ENCODE results near the gene ABCA8. TPM values are rescaled to one million over a fixed set of nuclear protein-coding genes. Genes with fewer than 3 reads are reported as not detected.
"Not testable (repeated sequence)": the region's sequence is repeated elsewhere in the genome, so short reads cannot be mapped to it uniquely, and the experiment has no call there.

Gene ABCA8
- total RNA-seq, 2 donors from 2014 or later = 6.8 to 9.7 TPM

DNA sequence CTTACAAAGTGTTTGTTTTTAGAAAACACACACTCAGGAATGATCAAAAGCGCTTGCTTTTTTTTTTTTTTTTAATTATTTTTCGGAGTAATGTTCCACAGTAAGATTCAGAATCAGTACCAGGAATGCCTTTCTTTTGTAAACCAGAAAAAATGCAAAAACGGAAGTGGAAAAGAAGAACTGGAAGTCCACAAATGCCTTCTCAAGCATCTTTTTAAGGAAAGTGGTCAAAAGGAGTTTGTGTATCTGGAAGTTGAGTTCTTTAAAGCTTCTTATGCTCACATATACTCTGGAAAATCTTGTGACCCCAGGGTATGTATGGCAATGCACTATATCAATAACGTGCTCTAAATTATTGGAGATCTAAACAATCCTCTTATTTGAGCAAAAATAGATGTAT lies 126.0 kb downstream of the ABCA8 start:
- Histone ChIP-seq H3K27ac (no peak overlapping the region), H3K9me3 (no peaks in the 10 kb centered on the region), H3K27me3 (no peaks in the 10 kb centered on the region), H3K4me1 (no peaks in the 10 kb centered on the region), H3K4me3 (no peak overlapping the region), H3K36me3 (no peaks in the 10 kb centered on the region), H3K9ac (ENCODE audit: low read depth in 2 of 2, low read length in 2 of 2) (no peak overlapping the region)
- no peak for DNase-seq
- intact Hi-C loops (cut with DNase I) = no loop called here
- TF ChIP-seq, protein P1, sequence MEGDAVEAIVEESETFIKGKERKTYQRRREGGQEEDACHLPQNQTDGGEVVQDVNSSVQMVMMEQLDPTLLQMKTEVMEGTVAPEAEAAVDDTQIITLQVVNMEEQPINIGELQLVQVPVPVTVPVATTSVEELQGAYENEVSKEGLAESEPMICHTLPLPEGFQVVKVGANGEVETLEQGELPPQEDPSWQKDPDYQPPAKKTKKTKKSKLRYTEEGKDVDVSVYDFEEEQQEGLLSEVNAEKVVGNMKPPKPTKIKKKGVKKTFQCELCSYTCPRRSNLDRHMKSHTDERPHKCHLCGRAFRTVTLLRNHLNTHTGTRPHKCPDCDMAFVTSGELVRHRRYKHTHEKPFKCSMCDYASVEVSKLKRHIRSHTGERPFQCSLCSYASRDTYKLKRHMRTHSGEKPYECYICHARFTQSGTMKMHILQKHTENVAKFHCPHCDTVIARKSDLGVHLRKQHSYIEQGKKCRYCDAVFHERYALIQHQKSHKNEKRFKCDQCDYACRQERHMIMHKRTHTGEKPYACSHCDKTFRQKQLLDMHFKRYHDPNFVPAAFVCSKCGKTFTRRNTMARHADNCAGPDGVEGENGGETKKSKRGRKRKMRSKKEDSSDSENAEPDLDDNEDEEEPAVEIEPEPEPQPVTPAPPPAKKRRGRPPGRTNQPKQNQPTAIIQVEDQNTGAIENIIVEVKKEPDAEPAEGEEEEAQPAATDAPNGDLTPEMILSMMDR (IDR thresholded peaks at IDR 0.05) = no peak

GRCh38 chr17:68824707-68825106 lies 130.5 kb downstream of the ABCA8 start:
- TF ChIP-seq, protein P1 (IDR thresholded peaks at IDR 0.05) = no peak
- Histone ChIP-seq H3K36me3 (no peaks in the 10 kb centered on the region), H3K9me3 (no peaks in the 10 kb centered on the region), H3K9ac (ENCODE audit: low read depth in 2 of 2, low read length in 2 of 2) (no peak overlapping the region), H3K27me3 (no peaks in the 10 kb centered on the region), H3K27ac (no peak overlapping the region), H3K4me3 (no peak overlapping the region), H3K4me1 (no peaks in the 10 kb centered on the region)
- DNase-seq = no peak
- intact Hi-C loops (cut with DNase I) = no loop called here

DNA sequence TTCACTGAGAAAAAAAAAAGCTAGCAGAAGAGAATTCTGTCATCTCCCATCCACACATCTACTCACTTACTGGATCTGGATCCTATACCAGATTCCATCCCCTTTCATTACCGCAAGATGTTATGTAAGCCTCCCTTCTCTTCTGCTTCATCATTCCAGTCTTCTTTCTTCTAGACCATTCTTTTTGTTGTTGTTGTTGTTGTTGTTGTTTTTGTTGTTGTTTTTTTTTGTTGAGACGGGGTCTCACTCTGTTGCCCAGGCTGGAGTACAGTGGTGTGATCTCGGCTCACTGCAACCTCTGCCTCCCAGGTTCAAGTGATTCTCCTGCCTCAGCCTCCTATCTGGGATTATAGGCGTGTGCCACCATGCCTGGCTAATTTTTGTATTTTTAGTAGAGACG lies 131.0 kb downstream of the ABCA8 start:
- H3K4me3 ChIP-seq; H3K9me3 ChIP-seq; H3K4me1 ChIP-seq; H3K27me3 ChIP-seq; H3K36me3 ChIP-seq; H3K27ac ChIP-seq; DNase-seq; H3K9ac ChIP-seq (ENCODE audit: low read depth in 2 of 2, low read length in 2 of 2); intact Hi-C loops (cut with DNase I): not testable (repeated sequence)

DNA sequence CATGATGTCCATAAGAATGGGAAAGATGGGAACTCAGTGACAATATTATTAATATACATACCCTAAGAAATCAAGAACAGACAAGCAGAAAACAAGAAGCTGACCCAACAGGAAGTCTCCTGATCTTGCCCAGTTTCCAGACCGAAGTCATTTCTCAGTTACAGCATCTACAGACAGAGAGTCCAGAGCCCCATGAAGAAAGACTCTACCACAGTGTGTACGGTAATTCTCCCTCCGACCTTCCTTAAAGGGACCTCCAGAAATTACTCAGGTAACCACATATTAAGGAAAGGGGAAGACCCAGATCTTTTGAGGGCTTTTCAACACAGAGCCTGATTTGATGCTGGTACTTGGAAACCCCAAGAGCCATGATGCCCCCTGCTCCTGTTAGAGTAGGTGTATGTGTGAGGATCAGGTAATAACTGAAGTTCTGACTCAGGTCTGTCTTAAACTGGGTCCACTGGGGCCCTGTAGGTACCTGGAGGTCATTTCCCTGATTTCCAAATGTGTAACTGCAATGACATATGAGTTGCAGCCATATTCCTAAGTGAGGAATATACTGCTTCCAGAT lies 132.4 kb downstream of the ABCA8 start:
- intact Hi-C loops (cut with DNase I) = no loop called here
- no peak overlapping the region for H3K9ac ChIP-seq (ENCODE audit: low read depth in 2 of 2, low read length in 2 of 2)
- no peaks in the 10 kb centered on the region for H3K36me3 ChIP-seq
- no peak overlapping the region for H3K4me3 ChIP-seq
- no peak for DNase-seq
- H3K9me3 ChIP-seq = no peaks in the 10 kb centered on the region
- no peaks in the 10 kb centered on the region for H3K27me3 ChIP-seq
- TF ChIP-seq, protein P1 (IDR thresholded peaks at IDR 0.05) = no peak
- H3K27ac ChIP-seq = no peak overlapping the region
- no peaks in the 10 kb centered on the region for H3K4me1 ChIP-seq

GRCh38 chr17:68821860-68822696 lies 133.1 kb downstream of the ABCA8 start:
- Histone ChIP-seq H3K9me3 (no peaks in the 10 kb centered on the region), H3K27ac (no peak overlapping the region), H3K27me3 (no peaks in the 10 kb centered on the region), H3K36me3 (no peaks in the 10 kb centered on the region), H3K4me3 (no peak overlapping the region), H3K9ac (ENCODE audit: low read depth in 2 of 2, low read length in 2 of 2) (no peak overlapping the region), H3K4me1 (no peaks in the 10 kb centered on the region)
- TF ChIP-seq, protein P1 (IDR thresholded peaks at IDR 0.05) = no peak
- DNase-seq = no peak
- intact Hi-C loops (cut with DNase I) = no loop called here
